Kidney (tissue), 14 donors: ENCODE results near the gene SAMD14. TPM values are rescaled to one million over a fixed set of nuclear protein-coding genes. Genes with fewer than 3 reads are reported as not detected.

ENCODE experiments used
- DNase-seq, 5 donors: peaks; one replicate each; pipeline ENCODE4 v3.0.0-alpha.2; 2013 to 2020
- FAIRE-seq: peaks from 2 replicates; lab custom pipeline; 2012; peaks lifted over from hg19 to GRCh38; lab: Jason Lieb, UNC
- H3K27ac ChIP-seq, 2 donors: one replicate each; pipeline ENCODE4 v1.7.0; 2013; ENCODE audit warnings: low read depth in 2 of 2, low read length in 2 of 2, inconsistent platforms in 1 of 2
- H3K27me3 ChIP-seq: one replicate; pipeline ENCODE4 v1.7.1; 2013; ENCODE audit warnings: low read length, inconsistent platforms; ENCODE audit not compliant: control insufficient read depth, insufficient read depth
- H3K36me3 ChIP-seq, 3 donors: one replicate each; pipeline versions ENCODE4 v1.7.0 to v1.7.1; 2013; ENCODE audit warnings: low read length in 3 of 3, control low read depth in 1 of 3, inconsistent platforms in 1 of 3; ENCODE audit not compliant: insufficient read depth in 3 of 3, control insufficient read depth in 2 of 3
- H3K4me1 ChIP-seq, 3 donors: one replicate each; pipeline versions ENCODE4 v1.7.0 to v1.7.1; 2013; ENCODE audit warnings: low read length in 3 of 3, inconsistent platforms in 1 of 3, low read depth in 1 of 3; ENCODE audit not compliant: control insufficient read depth in 2 of 3, insufficient read depth in 2 of 3
- H3K4me3 ChIP-seq, 3 donors: one replicate each; pipeline versions ENCODE4 v1.7.0 to v1.8.1; 2013; ENCODE audit warnings: low read length in 3 of 3, control low read depth in 1 of 3, inconsistent platforms in 1 of 3
- H3K9ac ChIP-seq, 3 donors: one replicate each; pipeline versions ENCODE4 v1.7.0 to v1.7.1; 2013; ENCODE audit warnings: low read length in 3 of 3, control low read depth in 1 of 3, inconsistent platforms in 1 of 3
- H3K9me3 ChIP-seq, 3 donors: one replicate each; pipeline versions ENCODE4 v1.7.0 to v1.7.1; 2013; ENCODE audit warnings: low read length in 3 of 3, control low read depth in 1 of 3, inconsistent platforms in 1 of 3; ENCODE audit not compliant: control insufficient read depth in 2 of 3, insufficient read depth in 1 of 3
- intact Hi-C: fragments of 100-400 bp; cut with DNase I; formaldehyde crosslinking; loops from one replicate; pipeline ENCODE4 v1.11.1; 2022
- polyA plus RNA-seq: library from polyadenylated mRNA; stranded (reverse); fragments of 350-450 nt; fragmentation: Illumina TruSeq; extraction: RNeasy Lipid Tissue Mini Kit (QIAGEN cat#74804); gene quantifications from one replicate; pipeline ENCODE4 v1.2.3, GENCODE V29; 2014; ENCODE audit warnings: low read depth, low replicate concordance; ENCODE audit not compliant: insufficient read depth
- total RNA-seq: library from RNA; stranded (reverse); fragmentation: NEBNext Ultra II Directional; extraction: Animal tissue kit (Norgen Biotek cat#: 25700); gene quantifications from one replicate; pipeline ENCODE4 v1.2.1, GENCODE V29; 2021
- TF ChIP-seq, protein P1 (sequence below): IDR thresholded peaks from 3 replicates; pipeline ENCODE4 v1.5.1; 2012; ENCODE audit warnings: mild to moderate bottlenecking, moderate library complexity, borderline replicate concordance; ENCODE audit not compliant: insufficient read depth; ENCODE audit errors: extremely low read depth
- donor health status: control.
- donor health status: control.
- donor health status: control.
- donor health status: control.
- donor health status: control.
- donor health status: DM: yes; HTN: yes; CAD: no.
- donor health status: Normal renal cell carcinoma (clear cell type).

Gene SAMD14
- total and polyA plus RNA-seq, 2 donors from 2014 or later: 3.7 to 5.0 TPM

DNA sequence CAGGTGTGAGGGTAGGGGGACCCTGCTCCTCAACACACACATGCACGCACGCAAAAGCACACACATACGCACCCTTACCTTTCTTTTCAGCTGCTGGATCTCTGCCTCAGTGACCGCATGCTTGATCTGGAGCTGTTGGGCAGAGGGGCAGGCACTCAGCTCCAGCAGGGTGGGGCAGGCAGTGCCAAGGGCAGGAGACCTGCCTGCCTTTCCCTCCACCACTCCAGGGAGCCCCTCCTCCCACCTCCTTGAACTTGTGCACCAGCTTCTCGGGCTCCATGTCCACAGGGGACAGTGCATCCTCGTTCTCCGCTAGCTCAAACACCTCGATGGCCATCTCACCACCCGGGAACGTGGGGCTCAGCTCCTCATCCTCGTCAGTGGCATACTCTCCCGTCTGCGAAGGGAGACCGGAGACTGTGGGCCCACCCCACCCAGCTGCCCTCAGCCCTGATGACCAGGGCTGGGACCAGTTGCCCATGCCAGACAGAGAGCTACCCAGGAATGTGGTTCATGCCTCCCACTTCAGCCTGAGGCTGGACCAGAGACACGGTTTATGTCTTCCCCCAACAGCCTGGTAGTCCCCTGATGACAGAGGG lies 9.3 kb upstream of the SAMD14 start:
- peaks cover 0 to 22% (median 15%) of the 10 kb centered on the region in 3 donors for H3K4me1 ChIP-seq
- H3K9ac ChIP-seq: no peak overlapping the region
- H3K27me3 ChIP-seq: no peaks in the 10 kb centered on the region
- no peak for FAIRE-seq
- no peaks in the 10 kb centered on the region for H3K9me3 ChIP-seq
- intact Hi-C loops: no loop called here
- TF ChIP-seq, protein P1, sequence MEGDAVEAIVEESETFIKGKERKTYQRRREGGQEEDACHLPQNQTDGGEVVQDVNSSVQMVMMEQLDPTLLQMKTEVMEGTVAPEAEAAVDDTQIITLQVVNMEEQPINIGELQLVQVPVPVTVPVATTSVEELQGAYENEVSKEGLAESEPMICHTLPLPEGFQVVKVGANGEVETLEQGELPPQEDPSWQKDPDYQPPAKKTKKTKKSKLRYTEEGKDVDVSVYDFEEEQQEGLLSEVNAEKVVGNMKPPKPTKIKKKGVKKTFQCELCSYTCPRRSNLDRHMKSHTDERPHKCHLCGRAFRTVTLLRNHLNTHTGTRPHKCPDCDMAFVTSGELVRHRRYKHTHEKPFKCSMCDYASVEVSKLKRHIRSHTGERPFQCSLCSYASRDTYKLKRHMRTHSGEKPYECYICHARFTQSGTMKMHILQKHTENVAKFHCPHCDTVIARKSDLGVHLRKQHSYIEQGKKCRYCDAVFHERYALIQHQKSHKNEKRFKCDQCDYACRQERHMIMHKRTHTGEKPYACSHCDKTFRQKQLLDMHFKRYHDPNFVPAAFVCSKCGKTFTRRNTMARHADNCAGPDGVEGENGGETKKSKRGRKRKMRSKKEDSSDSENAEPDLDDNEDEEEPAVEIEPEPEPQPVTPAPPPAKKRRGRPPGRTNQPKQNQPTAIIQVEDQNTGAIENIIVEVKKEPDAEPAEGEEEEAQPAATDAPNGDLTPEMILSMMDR: no peak
- H3K36me3 ChIP-seq: peaks cover 10 to 57% (median 30%) of the 10 kb centered on the region in 3 donors
- no peak overlapping the region for H3K4me3 ChIP-seq
- H3K27ac ChIP-seq: no peak overlapping the region
- peak in 1 of 5 donors; percentile 69 for DNase-seq

DNA sequence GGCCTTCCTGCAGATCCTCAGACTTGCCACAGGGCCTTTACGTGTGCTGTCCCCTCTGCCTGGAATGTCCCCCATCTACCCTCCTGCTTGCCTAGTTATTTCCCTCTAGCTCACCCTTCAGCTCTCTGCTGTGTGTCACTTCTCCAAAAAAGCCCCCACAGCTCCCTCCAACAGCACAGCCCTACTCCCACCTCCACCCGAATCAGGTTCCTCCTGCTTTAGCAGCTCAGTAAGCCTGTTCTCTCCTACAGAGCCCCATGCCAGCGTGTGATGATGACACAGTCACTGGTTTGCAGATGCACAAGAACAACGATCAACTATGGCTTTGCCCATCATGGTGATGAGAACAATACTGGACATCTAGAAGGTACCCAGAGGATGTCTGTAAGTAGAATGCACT lies 7.1 kb upstream of the SAMD14 start:
- intact Hi-C loops: no loop called here
- FAIRE-seq (no peak), DNase-seq (no peak)
- H3K4me1 ChIP-seq: peaks cover 0 to 31% (median 31%) of the 10 kb centered on the region in 3 donors
- TF ChIP-seq, protein P1: no peak
- no peaks in the 10 kb centered on the region for H3K9me3 ChIP-seq
- peaks cover 10 to 40% (median 28%) of the 10 kb centered on the region in 3 donors for H3K36me3 ChIP-seq
- no peak overlapping the region for H3K9ac ChIP-seq
- H3K27me3 ChIP-seq: no peaks in the 10 kb centered on the region
- H3K27ac ChIP-seq: peak overlapping the region in 1 of 2 donors; percentile 34
- H3K4me3 ChIP-seq: peak overlapping the region in 1 of 3 donors; percentile 25

DNA sequence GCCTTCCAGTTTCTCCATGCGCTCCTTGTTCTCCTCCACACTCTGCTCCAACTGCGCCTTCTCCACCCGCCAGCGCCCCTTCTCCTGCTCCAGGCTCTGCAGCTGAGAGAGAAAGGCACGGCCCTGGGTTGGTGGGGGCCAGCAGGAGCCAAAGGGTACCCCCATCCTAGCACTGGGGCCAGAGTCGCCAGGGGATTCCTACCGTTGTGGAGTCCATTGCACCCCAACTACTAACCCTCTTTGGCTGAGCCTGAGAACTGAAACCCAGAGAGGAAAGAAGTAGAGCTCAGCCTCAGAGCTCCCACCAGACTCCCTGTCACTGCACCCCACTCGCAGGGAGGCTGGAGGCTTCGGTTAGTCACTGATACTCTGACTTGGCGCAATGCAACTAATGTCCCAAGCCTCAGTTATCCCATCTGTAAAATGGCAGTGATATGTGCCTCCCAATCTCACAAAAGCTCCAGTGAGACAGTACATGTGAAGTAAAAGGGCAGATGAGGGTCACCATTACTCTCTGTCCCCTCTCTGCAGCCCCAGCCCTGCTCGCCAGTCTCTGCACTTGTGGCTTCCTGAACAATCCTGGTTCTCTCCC lies 6.2 kb upstream of the SAMD14 start:
- TF ChIP-seq, protein P1: no peak
- Histone ChIP-seq H3K27me3 (no peaks in the 10 kb centered on the region), H3K9me3 (no peaks in the 10 kb centered on the region), H3K9ac (peak overlapping the region in 1 of 3 donors; percentile 65), H3K27ac (peak overlapping the region in 1 of 2 donors; percentile 74), H3K4me1 (peaks cover 0 to 31% (median 28%) of the 10 kb centered on the region in 3 donors), H3K4me3 (peak overlapping the region in 2 of 3 donors; percentile 0 to 67), H3K36me3 (peaks cover 10 to 38% (median 26%) of the 10 kb centered on the region in 3 donors)
- no peak for DNase-seq
- no peak for FAIRE-seq
- intact Hi-C loops: no loop called here
